ENCODE measurements around the gene JMJD7. TPM values are rescaled to one million over a fixed set of nuclear protein-coding genes. Genes with fewer than 3 reads are reported as not detected.
A peak's percentile ranks its signal among the peaks of the same experiment; 100 is the strongest.

The JMJD7 gene
- total and polyA plus RNA-seq, 10 donors = 3.2 to 20.1 (median 10.7) TPM

- 72 to 80% (median 75%) methylated on average over 9 to 14 of the region's 14 CpGs for WGBS, 5 donors
- Histone ChIP-seq H3K36me3 (no peaks in the 10 kb centered on the region), H3K27me3 (replicated peaks in 1 of 7) (peaks cover 0 to 52% (median 13%) of the 10 kb centered on the region in 7 donors), H3K9me3 (no peaks in the 10 kb centered on the region), H3K4me1 (peaks cover 4 to 23% (median 17%) of the 10 kb centered on the region in 6 donors), H3K27ac (no peak overlapping the region), H3K4me3 (no peak overlapping the region)
- no peak for DNase-seq
- intact Hi-C loops (cut with DNase I; ENCODE audit: low total_unique reads) = no loop called here
- peak in 1 of 3 donors; percentile 19 for TF ChIP-seq POLR2AphosphoS5 (IDR thresholded peaks at IDR 0.05)
- no peak for TF ChIP-seq POLR2A (IDR thresholded peaks at IDR 0.05)
Measured at GRCh38 chr15:41882689-41883483, 55.0 kb downstream of the JMJD7 start.

GRCh38 chr15:41883484-41883825 is 55.6 kb downstream of the JMJD7 start:
- H3K27me3 ChIP-seq (replicated peaks in 1 of 7) = peaks cover 0 to 46% (median 13%) of the 10 kb centered on the region in 7 donors
- 80 to 97% (median 89%) methylated on average over 2 of the region's 2 CpGs for WGBS, 5 donors

GRCh38 chr15:41884458-41884857 is 56.6 kb downstream of the JMJD7 start:
- intact Hi-C loops (cut with DNase I; ENCODE audit: low total_unique reads) = no loop called here
- TF ChIP-seq POLR2A (IDR thresholded peaks at IDR 0.05) = no peak
- H3K36me3 ChIP-seq = no peaks in the 10 kb centered on the region
- H3K27ac ChIP-seq = no peak overlapping the region
- no peak for DNase-seq
- peaks cover 4 to 35% (median 27%) of the 10 kb centered on the region in 6 donors for H3K4me1 ChIP-seq
- no peak overlapping the region for H3K4me3 ChIP-seq
- H3K9me3 ChIP-seq = no peaks in the 10 kb centered on the region
- H3K27me3 ChIP-seq (replicated peaks in 1 of 7) = peaks cover 0 to 36% (median 13%) of the 10 kb centered on the region in 7 donors
- 86 to 96% (median 89%) methylated on average over 7 of the region's 7 CpGs for WGBS, 5 donors

More at GRCh38 chr15:41883484-41883825, 55.6 kb downstream of the JMJD7 start:
- Histone ChIP-seq H3K4me3 (no peak overlapping the region), H3K9me3 (no peaks in the 10 kb centered on the region), H3K27ac (no peak overlapping the region), H3K36me3 (no peaks in the 10 kb centered on the region), H3K4me1 (peaks cover 4 to 29% (median 20%) of the 10 kb centered on the region in 6 donors)
- no peak for DNase-seq
- TF ChIP-seq POLR2AphosphoS5 (IDR thresholded peaks at IDR 0.05) (no peak), POLR2A (IDR thresholded peaks at IDR 0.05) (no peak), CTCF (IDR thresholded peaks at IDR 0.05 in 8 of 11, conservative IDR thresholded peaks at IDR 0.05 in 3 of 11) (no peak)
- intact Hi-C loops (cut with DNase I; ENCODE audit: low total_unique reads) = no loop called here

GRCh38 chr15:41885321-41885720 is 57.4 kb downstream of the JMJD7 start:
- Histone ChIP-seq H3K9me3 (no peaks in the 10 kb centered on the region), H3K27ac (no peak overlapping the region), H3K4me3 (no peak overlapping the region), H3K27me3 (replicated peaks in 1 of 7) (peaks cover 0 to 28% (median 13%) of the 10 kb centered on the region in 7 donors), H3K36me3 (no peaks in the 10 kb centered on the region), H3K4me1 (peaks cover 4 to 35% (median 27%) of the 10 kb centered on the region in 6 donors)
- TF ChIP-seq CTCF (IDR thresholded peaks at IDR 0.05 in 8 of 11, conservative IDR thresholded peaks at IDR 0.05 in 3 of 11) (no peak), POLR2A (IDR thresholded peaks at IDR 0.05) (no peak), POLR2AphosphoS5 (IDR thresholded peaks at IDR 0.05) (no peak)
- no peak for DNase-seq
- intact Hi-C loops (cut with DNase I; ENCODE audit: low total_unique reads) = no loop called here

- Histone ChIP-seq H3K36me3 (no peaks in the 10 kb centered on the region), H3K9me3 (no peaks in the 10 kb centered on the region), H3K27ac (no peak overlapping the region), H3K4me1 (peaks cover 4 to 35% (median 27%) of the 10 kb centered on the region in 6 donors), H3K4me3 (no peak overlapping the region), H3K27me3 (replicated peaks in 1 of 7) (peaks cover 0 to 23% (median 13%) of the 10 kb centered on the region in 7 donors)
- 94 to 98% (median 98%) methylated on average over 6 to 14 of the region's 14 CpGs for WGBS, 5 donors
- no peak for DNase-seq
- TF ChIP-seq POLR2AphosphoS5 (IDR thresholded peaks at IDR 0.05) (no peak), CTCF (IDR thresholded peaks at IDR 0.05 in 8 of 11, conservative IDR thresholded peaks at IDR 0.05 in 3 of 11) (no peak), POLR2A (IDR thresholded peaks at IDR 0.05) (no peak)
- intact Hi-C loops (cut with DNase I; ENCODE audit: low total_unique reads) = no loop called here
Measured at GRCh38 chr15:41885841-41886240, 57.9 kb downstream of the JMJD7 start.
